LNCAP (cell line): ENCODE data around the gene COQ9.

Experiments
- CTCF ChIP-seq: fragments of 450-650 bp; IDR thresholded peaks from 2 replicates; pipeline ENCODE4 v1.5.1; 2017; ENCODE audit warnings: mild to moderate bottlenecking

Gene COQ9

DNA sequence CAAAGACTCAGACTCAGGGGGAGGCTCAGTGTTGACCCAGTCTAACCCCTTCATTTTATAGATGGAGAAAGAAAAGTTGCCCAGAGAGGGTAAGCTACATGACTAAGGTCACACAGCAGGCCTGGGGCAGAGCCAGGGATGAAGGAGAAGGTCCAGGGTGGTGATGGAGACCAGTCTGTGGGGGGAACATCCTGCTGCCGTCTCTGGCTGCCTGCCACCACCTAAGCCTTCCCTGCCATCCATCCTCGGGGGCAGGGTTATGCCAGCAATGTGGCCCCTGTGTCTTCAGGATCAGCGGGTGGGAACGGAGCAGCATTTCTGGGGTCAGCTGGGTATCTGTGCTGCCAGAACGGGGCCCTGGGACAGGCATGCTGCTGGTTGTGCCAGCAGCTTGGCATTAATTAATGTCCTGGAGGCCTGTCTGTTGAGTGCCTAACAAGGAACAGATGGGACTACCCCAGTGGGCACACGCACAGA is 33.5 kb downstream of the COQ9 start:
- TF ChIP-seq CTCF, result no peak

DNA sequence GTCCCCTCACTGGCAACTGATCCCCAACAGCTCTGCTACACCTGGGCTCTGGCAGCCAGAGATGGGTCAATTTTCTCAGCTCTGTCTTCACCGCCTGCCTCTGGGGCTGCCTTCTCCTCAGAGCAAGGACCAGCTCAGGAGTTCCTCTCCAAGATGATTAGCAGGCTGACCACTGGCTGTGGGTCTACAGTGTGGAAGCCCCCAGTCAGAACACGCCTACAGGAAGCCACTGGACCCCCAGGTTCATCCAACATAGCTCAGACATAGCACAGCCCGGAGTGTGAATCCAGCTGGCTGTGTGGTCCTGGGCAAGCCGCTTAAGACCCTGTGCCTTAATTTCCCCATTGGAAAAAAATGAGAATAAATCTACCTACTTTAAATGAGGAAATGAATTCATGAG is 34.1 kb downstream of the COQ9 start:
- no peak for TF ChIP-seq CTCF

GRCh38 chr16:57482845-57483545 is 35.7 kb downstream of the COQ9 start:
- TF ChIP-seq CTCF, result no peak

- TF ChIP-seq CTCF, result no peak
Observed at GRCh38 chr16:57483725-57484514, 36.6 kb downstream of the COQ9 start.

- no peak for TF ChIP-seq CTCF
Observed at GRCh38 chr16:57484515-57485005, 37.3 kb downstream of the COQ9 start.

DNA sequence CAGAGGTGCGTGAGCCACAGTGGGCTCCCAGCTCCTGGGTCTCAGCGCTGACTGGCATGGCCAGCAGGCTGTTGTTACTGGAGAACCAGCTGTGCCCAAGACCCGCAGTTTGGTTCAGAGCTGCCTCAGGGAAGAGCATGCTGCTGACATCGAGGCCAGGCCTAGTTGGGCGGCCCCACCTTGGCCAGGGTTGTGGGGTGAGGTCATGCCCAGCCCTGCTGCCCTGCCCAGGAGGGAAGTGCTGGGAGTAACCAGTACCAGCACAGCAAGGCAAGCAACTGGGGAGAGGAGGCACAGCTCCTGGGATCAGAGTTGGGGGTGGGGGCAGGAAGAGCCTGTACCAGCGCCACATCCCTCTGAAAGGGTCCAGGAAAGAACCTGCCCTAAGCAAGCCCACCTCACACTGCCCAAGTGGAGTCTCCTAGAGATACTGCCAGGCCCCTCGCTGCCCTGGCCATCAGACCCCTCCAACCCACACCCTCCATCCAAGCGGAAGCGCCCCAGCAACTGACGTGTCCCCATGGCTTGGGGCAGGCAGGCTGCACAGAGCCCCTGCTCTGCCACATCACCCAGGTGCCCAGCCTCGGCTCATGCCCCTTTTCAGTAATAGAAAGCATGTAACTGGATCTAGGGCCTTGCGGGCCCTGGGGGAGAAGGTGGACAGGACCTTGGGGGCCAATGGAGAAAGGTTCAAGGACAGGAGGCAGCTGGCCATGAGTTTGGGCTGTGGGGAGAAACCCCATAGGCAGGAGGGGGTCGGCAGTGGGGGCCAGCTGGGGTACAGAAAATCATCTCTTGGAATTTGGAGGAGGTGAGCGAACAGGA is 38.0 kb downstream of the COQ9 start:
- no peak for TF ChIP-seq CTCF
